ENCODE data around the gene FAM229A. TPM values are rescaled to one million over a fixed set of nuclear protein-coding genes. Genes with fewer than 3 reads are reported as not detected.

FAM229A gene
- total and polyA plus RNA-seq, 2 of the 8 experiments (the other 6 are each of a cell fraction or from before 2014, with no cell fraction given) = 4.1 to 4.2 TPM

DNA sequence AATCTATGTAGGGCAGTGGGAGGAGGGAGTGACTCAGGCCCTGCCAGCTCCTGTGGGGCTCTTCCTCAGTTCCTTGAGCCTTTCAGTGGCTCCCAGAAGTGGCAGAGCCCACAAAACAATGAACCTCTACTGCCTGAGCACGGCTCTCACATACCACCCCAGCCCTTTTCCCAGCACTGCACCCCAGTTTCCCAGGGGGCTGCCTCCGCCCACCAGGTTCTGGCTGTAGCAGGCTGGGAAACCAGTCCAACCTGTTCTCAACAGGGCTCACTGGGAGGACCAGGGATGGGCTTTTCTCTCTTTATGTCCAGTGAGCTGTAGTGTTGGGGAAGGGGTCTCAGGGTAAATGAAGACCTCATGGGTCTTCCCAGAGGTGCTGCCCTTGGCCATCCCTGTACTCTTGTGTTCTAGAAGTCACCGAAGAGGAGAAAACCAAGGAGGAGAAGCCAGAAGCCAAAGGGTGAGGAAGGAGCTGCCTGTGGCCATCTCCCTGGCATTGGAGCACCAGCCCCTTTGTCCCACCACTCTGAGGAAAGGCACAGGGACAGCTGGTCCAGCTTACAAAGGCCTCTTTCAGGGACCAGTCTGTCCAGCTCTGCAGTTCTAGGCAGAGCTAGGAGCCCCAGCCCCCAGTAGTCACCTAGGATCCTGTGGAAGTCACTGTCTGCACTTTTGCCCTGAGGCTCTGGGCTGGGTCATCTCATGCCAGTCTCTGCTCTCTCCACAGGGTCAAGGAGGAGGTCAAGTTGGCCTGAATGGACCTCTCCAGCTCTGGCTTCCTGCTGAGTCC lies 29.8 kb downstream of the FAM229A start (continued):
- TF ChIP-seq E2F6 (IDR thresholded peaks at IDR 0.05) (no peak), SIN3A (conservative IDR thresholded peaks at IDR 0.05 in 1 of 2, IDR thresholded peaks at IDR 0.05 in 1 of 2; ENCODE audit: low read depth in 1 of 2, low read length in 2 of 2) (no peak), SIRT6 (IDR thresholded peaks at IDR 0.05; ENCODE audit: low read length) (no peak), BACH1 (IDR thresholded peaks at IDR 0.05; ENCODE audit: low read length) (no peak), CTCF (IDR thresholded peaks at IDR 0.05; ENCODE audit: control extremely low read depth in 1 of 3, insufficient read depth in 1 of 3, low read depth in 1 of 3, low read length in 3 of 3) (no peak), HDAC6 (IDR thresholded peaks at IDR 0.05; ENCODE audit: low read depth, low read length) (no peak), RXRA (IDR thresholded peaks at IDR 0.05; ENCODE audit: insufficient read depth, low read depth, low read length) (no peak), CEBPB (IDR thresholded peaks at IDR 0.05; ENCODE audit: low read depth, low read length) (no peak), SAP30 (IDR thresholded peaks at IDR 0.05; ENCODE audit: insufficient read depth, insufficient replicate concordance, low read length) (no peak), JUND (IDR thresholded peaks at IDR 0.05; ENCODE audit: low read length) (no peak), NANOG (IDR thresholded peaks at IDR 0.05; ENCODE audit: insufficient read depth, low read depth, low read length, poor library complexity, severe bottlenecking) (no peak), POLR2A (IDR thresholded peaks at IDR 0.05; ENCODE audit: control extremely low read depth in 1 of 2, low read depth in 2 of 2, low read length in 2 of 2) (peak; percentile 77 to 88), ASH2L (IDR thresholded peaks at IDR 0.05; ENCODE audit: low read length) (no peak), TAF1 (IDR thresholded peaks at IDR 0.05; ENCODE audit: low read depth, low read length) (peak; percentile 56), CBX5 (IDR thresholded peaks at IDR 0.05; ENCODE audit: low read depth, low read length) (no peak), POLR2AphosphoS5 (IDR thresholded peaks at IDR 0.05; ENCODE audit: low read depth, low read length) (peak; percentile 85; the same call in 1 of the 2 replicates), TEAD4 (IDR thresholded peaks at IDR 0.05; ENCODE audit: low read depth, low read length) (no peak), JUN (IDR thresholded peaks at IDR 0.05; ENCODE audit: low read depth, low read length) (no peak), RBBP5 (IDR thresholded peaks at IDR 0.05; ENCODE audit: borderline replicate concordance, low read depth, low read length) (no peak)
- TF ChIP-seq, protein P1, sequence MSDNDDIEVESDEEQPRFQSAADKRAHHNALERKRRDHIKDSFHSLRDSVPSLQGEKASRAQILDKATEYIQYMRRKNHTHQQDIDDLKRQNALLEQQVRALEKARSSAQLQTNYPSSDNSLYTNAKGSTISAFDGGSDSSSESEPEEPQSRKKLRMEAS (IDR thresholded peaks at IDR 0.05) = no peak
- TF ChIP-seq, protein P2, sequence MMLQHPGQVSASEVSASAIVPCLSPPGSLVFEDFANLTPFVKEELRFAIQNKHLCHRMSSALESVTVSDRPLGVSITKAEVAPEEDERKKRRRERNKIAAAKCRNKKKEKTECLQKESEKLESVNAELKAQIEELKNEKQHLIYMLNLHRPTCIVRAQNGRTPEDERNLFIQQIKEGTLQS (IDR thresholded peaks at IDR 0.05; ENCODE audit: insufficient read depth, low read depth, low read length) = no peak
